ENCODE measurements around the gene KANSL1. TPM values are rescaled to one million over a fixed set of nuclear protein-coding genes. Genes with fewer than 3 reads are reported as not detected.

Gene KANSL1
- polyA plus RNA-seq, 3 donors = 84.5 to 90.4 (median 85.7) TPM

GRCh38 chr17:46176975-46177374 lies 16.3 kb downstream of the KANSL1 start:
- DNase-seq (ENCODE audit: extremely low read depth in 1 of 11, low read depth in 9 of 11, low spot score in 4 of 11) = no peak

- DNase-seq (ENCODE audit: extremely low read depth in 1 of 11, low read depth in 9 of 11, low spot score in 4 of 11) = no peak
Measured at GRCh38 chr17:46175891-46176290, 17.3 kb downstream of the KANSL1 start.

- no peak for DNase-seq (ENCODE audit: extremely low read depth in 1 of 11, low read depth in 9 of 11, low spot score in 4 of 11)
Measured at GRCh38 chr17:46173153-46173552, 20.1 kb downstream of the KANSL1 start.

- DNase-seq (ENCODE audit: extremely low read depth in 1 of 11, low read depth in 9 of 11, low spot score in 4 of 11) = no peak
Measured at GRCh38 chr17:46171939-46172338, 21.3 kb downstream of the KANSL1 start.

- no peak for DNase-seq (ENCODE audit: extremely low read depth in 1 of 11, low read depth in 9 of 11, low spot score in 4 of 11)
Measured at GRCh38 chr17:46170639-46171429, 22.4 kb downstream of the KANSL1 start.

GRCh38 chr17:46169913-46170638 lies 23.2 kb downstream of the KANSL1 start:
- DNase-seq (ENCODE audit: extremely low read depth in 1 of 11, low read depth in 9 of 11, low spot score in 4 of 11) = no peak

- no peak for DNase-seq (ENCODE audit: extremely low read depth in 1 of 11, low read depth in 9 of 11, low spot score in 4 of 11)
Measured at GRCh38 chr17:46167826-46168569, 25.2 kb downstream of the KANSL1 start.

GRCh38 chr17:46167267-46167666 lies 26.0 kb downstream of the KANSL1 start:
- no peak for DNase-seq (ENCODE audit: extremely low read depth in 1 of 11, low read depth in 9 of 11, low spot score in 4 of 11)

GRCh38 chr17:46166692-46167249 lies 26.5 kb downstream of the KANSL1 start:
- DNase-seq (ENCODE audit: extremely low read depth in 1 of 11, low read depth in 9 of 11, low spot score in 4 of 11) = no peak

GRCh38 chr17:46163929-46164594 lies 29.2 kb downstream of the KANSL1 start:
- no peak for DNase-seq (ENCODE audit: extremely low read depth in 1 of 11, low read depth in 9 of 11, low spot score in 4 of 11)

GRCh38 chr17:46163316-46163715 lies 29.9 kb downstream of the KANSL1 start:
- DNase-seq (ENCODE audit: extremely low read depth in 1 of 11, low read depth in 9 of 11, low spot score in 4 of 11) = no peak

- DNase-seq (ENCODE audit: extremely low read depth in 1 of 11, low read depth in 9 of 11, low spot score in 4 of 11) = no peak
Measured at GRCh38 chr17:46162866-46163265, 30.4 kb downstream of the KANSL1 start.

GRCh38 chr17:46160169-46160568 lies 33.1 kb downstream of the KANSL1 start:
- no peak for DNase-seq (ENCODE audit: extremely low read depth in 1 of 11, low read depth in 9 of 11, low spot score in 4 of 11)

GRCh38 chr17:46159686-46160085 lies 33.5 kb downstream of the KANSL1 start:
- no peak for DNase-seq (ENCODE audit: extremely low read depth in 1 of 11, low read depth in 9 of 11, low spot score in 4 of 11)

GRCh38 chr17:46158323-46159296 lies 34.6 kb downstream of the KANSL1 start:
- DNase-seq (ENCODE audit: extremely low read depth in 1 of 11, low read depth in 9 of 11, low spot score in 4 of 11) = no peak

GRCh38 chr17:46157443-46158062 lies 35.7 kb downstream of the KANSL1 start:
- no peak for DNase-seq (ENCODE audit: extremely low read depth in 1 of 11, low read depth in 9 of 11, low spot score in 4 of 11)

GRCh38 chr17:46154151-46154816 lies 38.9 kb downstream of the KANSL1 start:
- DNase-seq (ENCODE audit: extremely low read depth in 1 of 11, low read depth in 9 of 11, low spot score in 4 of 11) = no peak
